ENCODE results near the gene P2RX5.
"Not testable (repeated sequence)": the region's sequence is repeated elsewhere in the genome, so short reads cannot be mapped to it uniquely, and the experiment has no call there.

Gene P2RX5

DNA sequence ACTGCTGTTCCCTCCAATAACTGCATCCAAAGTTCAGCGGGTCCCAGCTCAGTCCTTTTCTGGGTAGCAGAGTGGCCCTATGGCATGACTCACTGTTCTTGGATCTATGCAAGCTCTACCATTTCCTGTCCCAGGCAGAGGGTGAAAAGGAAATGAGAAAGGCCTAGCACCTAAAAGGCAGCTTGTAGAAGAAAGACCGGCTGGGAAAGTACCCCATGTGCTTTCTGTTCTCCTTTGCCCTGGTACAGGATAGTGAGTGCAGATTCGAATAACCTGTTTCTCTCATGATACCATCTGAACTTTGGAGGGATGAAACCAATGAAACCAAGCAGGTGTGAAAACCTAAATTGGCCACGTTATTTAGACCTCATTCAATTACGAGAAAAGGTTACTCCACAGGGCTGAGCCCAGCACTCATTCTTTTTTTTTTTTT lies 15.0 kb upstream of the P2RX5 start:
- peak; percentile 58 to 61 for DNase-seq

DNA sequence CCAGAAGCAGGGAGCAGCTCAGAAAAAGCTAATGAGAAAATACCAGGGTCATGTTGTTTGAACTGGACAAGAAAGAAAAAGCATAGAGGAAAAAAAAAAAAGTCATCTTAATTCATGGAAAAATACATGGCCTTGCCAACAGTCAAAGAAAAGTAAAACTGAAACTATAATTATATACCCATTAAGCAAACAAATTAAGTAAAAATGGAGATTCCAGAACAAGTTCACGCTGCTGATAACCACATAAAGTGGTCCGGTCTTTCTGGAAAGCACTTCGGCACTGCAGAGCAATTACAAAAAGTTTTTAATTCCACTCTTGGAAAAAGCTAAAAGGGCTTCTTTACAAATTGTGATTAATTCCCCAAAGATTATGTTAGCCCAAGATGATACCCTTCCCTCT lies 12.4 kb upstream of the P2RX5 start:
- no peak for DNase-seq

DNA sequence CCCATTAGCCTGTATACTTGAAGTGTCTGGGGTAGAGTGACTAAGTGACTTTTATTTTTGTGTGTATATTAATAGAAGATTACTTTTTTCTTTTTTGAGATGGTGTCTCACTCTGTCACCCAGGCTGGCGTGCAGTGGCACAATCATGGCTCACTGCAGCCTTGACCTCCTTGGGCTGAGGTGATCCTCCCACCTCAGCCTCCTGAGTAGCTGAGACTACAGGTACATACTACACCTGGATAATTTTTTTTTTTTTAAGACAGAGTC lies 9.7 kb upstream of the P2RX5 start:
- DNase-seq = not testable (repeated sequence)

DNA sequence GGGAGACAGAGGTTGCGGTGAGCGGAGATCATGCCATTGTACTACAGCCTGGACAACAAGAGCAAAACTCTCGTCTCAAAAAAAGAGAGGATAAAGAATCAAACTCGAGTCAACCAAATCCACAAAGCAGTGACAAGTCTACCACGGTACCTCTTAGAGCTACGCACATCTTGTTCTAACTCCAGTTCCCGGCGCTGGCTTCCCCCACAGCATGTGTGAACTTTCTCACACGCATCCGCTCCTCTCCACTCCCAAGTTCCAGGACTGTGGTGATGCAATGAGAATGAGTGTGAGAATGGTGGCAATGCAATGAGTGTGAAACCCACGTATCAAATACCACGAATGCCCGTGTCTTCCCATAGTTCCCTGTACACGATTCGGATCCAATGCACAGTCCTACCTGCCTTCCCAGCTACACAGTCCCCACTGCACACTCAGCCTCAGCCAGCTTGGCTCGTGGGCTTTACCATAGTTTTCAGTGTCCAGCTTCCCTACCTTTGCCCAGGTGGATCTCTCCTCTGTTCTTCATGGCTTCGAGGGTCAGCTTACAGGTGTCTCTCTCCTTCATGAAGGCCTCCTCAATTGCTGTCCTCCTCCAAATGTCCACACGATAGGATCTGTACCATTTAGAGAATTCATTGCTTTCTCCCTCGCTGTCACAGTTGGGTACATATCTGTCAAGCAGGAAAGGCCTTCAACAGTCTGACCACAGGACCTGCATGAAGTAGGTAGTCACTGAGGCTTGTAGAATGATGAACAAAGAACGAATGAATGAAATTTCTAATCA lies 9.2 kb upstream of the P2RX5 start:
- DNase-seq = no peak

DNA sequence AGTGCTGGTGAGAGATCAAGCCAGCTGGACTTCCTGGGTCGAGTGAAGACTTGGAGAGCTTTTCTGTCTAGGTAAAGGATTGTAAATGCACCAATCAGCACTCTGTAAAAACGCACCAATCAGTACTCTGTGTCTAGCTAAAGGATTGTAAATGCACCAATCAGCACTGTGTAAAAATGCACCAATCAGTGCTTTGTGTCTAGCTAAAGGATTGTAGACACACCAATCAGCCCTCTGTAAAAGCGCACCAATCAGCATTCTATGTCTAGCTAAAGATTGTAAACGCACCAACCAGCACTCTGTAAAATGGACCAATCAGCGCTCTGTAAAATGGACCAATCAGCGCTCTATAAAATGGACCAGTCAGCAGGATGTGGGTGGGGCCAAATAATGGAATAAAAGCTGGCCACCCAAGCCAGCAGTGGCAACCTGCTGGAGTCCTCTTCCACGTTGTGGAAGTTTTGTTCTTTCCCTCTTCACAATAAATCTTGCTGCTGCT lies 6.1 kb upstream of the P2RX5 start:
- DNase-seq = not testable (repeated sequence)

DNA sequence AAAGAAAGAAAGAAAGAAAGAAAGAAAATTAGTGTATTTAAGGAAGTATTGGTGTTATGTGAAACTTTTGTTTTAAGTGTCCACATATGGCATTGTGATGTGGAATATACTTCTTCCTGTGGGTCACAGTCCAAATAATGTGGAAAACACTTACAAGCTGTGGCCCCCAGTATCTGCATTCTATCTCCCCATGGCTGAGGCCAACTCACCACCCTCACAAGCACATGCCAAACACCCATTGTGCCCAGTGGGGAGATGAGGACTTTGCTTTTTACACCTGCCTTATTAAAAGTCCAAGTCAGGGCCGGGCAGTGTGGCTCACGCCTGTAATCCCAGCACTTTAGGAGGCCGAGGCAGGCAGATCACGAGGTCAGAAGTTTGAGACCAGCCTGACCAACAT lies 4.0 kb upstream of the P2RX5 start:
- DNase-seq = no peak

DNA sequence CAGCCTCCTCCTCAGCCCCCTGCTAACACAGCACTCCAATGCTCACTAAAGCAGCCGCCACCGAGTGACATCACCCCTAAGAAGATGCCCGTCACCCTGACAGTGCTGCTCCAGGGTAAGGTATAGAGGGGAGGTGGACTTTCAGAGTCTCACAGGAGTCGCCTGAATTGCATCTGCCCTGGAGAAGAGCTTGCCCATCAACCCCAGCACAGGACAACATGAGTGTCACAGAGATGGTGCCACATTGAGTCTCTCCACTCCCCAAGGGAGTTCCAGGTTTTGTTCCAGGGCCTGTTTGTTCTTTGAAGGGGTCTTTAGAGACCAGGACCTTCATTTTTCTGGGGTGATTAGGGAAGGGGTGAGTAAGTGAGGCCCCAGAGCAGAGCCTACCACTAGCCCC lies 2.2 kb upstream of the P2RX5 start:
- no peak for DNase-seq

DNA sequence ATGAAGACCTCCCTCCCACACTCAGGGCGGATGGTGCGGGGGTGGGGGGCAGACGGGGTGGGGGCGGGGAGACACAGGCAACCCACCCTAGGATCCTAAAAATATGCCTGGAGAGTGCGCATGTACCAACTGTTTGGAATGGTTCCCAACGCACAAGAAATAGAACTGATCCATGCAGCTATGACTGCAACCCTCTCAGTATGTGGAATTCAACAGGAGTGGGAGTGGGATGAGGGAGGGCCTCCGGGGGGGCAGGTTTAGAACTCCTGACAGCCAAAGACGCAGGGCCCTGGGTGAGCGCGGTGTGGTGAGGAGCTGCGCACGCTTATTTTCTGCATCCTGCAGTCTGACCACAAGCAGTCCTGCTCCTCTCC lies 1.1 kb upstream of the P2RX5 start:
- no peak for DNase-seq

DNA sequence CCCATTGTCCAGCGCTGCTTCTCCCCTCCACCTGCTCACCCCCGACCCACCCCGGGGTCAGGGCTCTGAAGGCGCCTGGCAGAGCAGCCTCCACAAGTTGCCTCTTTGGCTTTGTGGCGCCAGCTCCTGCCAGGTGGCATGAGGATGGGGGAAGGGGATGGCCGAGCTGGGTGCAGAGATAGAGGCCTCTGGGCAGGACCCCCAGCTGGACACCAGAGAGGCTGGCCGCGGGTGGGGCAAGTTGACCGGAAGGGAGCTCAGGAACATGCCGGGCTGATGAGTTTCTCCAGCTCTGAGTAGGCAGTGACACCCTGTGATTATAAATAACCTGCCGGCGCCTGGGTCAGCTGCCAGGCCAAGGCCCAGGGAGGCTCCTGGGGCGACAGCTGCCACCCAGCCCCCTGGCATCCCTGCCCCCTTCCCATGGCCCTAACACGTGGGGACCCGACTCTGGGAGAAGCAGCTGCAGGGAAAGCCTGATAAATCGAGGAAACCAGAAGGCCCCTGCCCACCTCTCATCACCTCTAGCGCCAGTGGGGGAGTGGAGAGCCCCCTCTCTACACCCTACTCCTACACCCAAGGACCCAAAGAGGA lies 729 bp downstream of the P2RX5 start:
- no peak for DNase-seq

DNA sequence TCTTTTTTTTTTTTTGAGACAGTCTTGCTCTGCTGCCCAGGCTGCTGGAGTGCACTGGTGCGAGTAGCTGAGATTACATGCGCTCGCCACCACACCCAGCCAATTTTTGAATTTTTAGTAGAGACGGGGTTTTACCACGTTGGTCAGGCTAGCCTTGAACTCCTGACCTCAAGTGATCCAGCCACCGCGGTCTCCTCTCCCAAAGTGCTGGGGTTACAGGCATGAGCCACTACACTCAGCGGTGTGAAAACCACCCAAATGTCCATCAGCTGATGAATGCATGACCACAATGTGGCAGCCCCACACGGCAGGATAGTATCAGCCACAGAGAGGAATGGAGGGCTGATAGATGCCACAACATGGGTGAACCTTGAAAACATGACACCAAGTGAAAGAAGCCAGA lies 2.1 kb downstream of the P2RX5 start:
- no peak for DNase-seq

DNA sequence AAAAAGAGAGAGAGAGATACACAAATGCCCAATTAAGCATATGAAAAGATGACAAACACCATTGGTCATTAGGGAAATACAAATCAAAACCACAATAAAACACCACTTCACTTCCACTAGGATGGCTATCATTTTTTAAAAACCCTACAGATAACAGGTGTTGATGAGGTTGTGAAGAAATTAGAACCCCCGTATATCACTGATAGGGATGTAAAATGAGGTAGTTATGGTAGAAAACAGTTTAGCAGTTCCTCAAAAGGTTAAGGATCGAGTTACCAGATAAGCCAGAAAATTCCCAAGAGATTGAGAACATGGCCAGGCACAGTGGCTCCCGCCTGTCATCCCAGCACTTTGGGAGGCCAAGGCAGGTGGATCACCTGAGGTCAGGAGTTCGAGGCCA lies 2.8 kb downstream of the P2RX5 start:
- no peak for DNase-seq

DNA sequence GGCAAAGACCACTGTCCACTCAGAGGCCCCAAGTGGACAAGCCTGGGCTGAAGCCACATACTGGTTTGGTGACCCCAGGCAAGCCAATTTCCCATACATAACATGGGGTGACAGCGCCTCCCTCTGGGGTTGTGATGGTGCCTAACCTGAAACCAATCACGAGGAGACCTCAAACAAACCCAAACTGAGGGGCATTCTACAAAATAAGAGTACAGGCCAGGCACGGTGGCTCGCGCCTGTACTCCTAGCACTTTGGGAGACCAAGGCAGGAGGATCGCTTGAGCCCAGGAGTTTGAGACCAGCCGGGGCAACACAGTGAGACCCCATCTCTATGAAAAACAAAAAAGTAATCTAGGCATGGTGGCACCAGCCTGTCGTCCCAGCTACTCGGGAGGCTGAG lies 3.6 kb downstream of the P2RX5 start:
- no peak for DNase-seq

DNA sequence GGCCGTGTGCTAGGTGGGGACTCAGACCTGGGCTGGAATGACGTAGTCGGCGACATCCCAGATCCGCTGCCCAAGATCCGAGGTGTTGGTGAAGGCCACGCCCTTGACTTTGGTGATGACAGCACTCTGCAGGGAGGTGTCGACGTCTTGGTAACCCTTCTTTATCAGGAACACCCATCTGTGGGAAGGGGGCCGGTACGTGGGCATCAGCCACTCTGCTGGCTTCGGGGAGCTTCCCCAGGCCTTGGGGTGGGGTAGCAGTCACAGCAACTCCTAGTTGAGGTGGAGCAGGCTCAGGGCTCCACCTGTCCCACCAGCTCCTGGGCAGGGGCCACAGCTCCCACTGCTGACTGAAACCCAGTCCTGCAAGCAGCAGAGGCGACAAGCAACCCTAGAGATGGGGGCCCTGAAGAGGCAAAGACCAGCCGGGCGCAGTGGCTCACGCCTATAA lies 4.3 kb downstream of the P2RX5 start:
- no peak for DNase-seq

DNA sequence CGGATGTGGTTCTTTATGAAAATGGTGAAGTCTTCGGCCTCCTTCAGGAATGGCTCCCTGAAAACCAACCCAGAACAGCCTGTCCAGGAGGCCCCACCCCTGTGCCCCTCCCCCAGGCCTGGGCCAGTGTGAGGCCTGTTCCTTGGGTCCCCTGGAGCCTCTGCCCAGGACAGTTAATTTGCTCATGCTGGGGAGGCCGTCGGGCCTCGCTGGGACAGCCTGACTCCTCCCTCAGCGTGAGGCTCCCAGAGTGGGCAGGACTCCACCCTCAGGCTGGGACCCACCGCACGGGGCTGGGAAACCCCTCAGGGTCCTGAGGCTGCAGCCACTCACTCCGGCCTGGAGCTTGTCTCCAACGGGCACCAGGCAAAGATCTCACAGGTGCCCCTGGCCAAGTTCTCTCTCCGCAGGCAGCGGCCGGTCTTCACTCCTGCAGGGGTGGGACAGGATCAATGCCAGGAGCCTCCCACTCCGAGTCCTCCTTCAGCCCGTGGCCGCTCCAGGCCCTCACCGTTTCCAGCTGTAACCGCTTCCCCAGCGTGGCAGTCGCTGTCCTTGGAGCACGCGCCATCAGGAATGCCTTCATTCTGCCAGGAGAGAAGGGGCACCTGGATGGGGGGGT lies 5.8 kb downstream of the P2RX5 start:
- no peak for DNase-seq

DNA sequence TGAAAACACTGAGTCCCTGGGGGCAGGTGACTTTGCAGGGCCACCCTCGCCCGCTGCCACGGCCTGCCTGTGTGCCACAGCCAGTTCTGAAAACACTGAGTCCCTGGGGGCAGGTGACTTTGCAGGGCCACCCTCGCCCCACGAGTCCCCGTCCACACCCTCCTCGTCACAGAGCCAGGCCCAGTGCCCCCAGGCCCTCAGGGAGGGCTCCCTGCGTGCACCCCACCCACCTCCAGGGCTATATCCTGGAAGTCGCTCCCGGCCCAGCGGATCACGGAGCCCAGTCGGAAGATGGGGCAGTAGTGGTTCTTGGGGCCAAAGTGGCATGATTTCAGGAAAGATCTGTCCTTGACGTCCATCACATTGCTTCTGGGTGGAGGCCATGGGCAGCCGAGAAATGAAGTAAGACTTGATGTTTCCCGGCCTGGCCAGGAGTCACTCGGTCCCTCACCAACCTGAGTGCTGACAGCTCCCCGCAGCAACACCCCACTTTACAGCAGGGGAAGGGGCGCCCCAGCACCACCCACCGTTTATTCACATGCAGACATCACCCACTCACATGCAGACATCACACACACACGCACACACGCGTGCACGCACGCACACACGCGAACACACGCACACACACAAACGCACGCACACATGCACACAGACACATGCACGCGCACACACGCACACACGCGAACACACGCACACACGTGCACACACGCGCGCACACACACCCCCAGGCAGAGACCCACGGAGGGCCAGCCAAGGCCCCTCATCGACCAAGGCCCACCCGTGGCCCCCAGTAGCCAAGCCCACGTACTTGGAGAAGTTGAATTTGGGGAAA lies 6.5 kb downstream of the P2RX5 start:
- no peak for DNase-seq

DNA sequence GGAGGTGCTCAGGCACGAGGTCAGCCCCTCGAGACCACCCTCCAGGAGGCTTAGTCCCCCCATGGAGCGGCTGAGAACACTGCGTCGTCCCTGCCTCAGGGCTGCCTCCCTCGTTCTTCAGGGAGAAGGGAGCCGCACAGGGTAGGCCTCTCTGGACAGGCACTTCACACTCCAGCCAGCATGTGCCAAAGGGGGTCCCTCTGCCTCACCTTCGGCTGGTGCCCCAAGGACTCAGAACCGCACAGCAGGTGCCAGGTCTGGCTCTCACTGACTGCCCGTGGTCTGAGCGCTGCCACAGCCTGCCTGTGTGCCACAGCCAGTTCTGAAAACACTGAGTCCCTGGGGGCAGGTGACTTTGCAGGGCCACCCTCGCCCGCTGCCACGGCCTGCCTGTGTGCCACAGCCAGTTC lies 7.1 kb downstream of the P2RX5 start:
- no peak for DNase-seq

DNA sequence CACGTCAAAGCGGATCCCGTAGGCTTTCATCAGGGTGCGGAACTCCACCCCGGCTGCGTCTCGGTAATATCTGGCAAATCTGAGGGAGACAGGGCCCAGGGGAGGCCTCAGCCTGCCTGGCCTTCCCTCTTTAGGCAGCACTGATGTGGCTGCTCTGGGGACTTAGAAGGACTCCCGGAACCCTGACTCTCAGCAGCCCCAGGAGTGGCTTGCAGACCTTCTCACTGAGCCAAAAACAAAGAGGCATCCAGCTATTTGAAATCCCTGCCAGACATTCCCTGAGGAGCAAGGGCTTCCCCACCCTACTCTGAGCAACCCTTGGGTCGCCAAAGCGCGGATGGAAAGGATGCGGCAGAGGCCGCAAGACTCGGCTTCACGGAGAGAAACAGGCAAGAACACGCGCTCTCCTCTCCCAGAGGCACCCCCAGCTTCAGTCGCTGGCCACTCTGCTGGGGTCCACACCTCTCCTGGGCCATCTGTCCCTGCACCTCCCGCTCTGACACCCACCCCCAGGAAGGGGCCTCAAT lies 7.9 kb downstream of the P2RX5 start:
- no peak for DNase-seq

DNA sequence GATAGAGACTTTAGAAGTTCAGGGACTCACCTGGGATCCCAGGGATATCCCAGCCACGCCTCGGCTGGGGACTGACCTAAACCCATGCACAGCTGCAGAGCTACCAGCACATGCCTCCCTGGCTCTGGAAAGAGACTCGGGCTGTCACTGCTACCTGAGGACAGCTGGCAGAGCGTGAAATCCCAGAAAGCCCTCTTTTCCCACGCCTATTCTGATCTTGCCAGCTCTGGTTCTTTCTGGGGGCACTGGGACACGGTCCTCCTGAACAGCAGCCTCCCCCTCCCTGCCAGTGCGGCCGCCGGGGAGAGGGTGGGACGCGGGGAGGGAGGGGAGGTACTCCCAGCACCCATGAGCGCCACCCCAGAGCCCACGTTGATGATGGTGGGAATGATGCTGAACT lies 10.8 kb downstream of the P2RX5 start:
- no peak for DNase-seq

DNA sequence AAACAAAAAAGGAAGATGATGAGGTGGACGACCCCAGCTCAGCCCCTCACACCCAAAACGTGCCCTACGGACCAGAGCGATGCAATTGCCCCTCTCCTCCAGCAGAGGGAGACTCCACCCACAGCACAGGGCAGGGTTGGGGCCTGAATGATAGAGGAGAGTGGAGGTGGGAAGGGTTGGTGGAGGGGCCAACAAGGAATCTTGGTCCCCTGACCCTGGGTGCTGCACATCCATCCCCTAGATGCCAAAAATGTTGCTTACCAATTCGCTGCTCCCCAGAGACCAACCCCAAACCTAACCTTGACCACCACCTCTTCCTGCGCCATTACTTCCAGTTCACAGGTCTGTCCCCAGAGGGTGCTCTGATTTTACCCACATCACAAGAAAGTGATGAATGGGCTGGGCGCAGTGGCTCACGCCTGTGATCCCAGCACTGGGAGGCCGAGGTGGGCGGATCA lies 12.9 kb downstream of the P2RX5 start:
- DNase-seq = peak; percentile 53 to 55

DNA sequence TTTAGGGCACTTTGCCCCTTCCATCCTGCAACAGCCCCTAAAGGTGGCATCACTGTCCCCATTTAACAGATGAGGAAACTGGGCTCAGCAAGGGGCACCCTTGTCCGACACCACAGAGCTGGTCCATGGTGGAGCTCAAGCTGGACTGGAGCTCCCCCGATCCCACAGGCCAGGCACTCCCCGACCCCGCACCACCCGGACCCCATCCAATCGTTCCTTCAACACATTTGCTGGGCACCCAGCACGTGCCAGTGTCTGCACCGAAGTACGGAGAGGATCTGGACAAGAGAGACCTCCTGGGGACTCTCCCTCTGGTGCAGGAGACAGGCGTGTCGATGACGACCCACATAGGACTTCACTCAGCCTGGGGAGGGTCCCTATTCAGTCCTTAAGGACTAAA lies 13.9 kb downstream of the P2RX5 start:
- no peak for DNase-seq

DNA sequence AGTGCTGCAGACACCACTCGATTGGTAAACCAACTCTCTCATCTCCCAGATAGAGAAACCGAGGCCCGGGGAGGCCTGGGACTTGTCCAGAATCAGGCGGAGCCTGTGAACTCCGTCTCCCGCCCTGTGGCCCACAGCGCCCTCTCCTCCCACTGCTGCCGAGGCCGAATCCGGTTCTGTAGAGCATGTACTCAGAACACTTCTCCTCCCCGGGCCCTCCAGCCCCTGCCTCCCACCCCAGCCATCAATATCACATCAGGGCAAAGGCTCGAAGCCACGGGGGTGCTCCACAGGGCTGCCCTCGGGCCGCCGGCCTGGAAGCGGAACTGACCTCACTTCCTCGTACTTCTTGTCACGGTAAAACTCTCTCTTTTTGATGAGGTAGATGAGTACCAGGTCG lies 14.4 kb downstream of the P2RX5 start:
- DNase-seq = no peak

DNA sequence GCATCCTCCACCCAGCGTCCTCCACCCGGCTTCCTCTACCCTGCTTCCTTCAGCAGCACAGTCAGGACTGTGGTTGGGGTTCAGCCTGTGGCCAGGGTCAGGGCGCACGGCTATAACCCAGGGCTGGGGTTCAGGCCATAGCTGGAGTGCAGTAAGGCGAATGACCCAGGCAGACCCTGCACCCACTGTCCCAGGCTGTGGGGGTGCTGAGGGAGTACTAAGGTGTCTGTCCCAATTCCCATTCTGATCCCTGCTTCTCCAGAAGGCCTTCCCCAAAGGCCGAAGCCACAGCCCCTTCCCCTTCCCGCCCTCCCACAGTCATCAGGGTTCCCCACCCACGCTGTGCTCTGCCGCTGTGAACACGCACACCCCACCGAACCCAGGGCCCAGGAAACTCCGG lies 14.9 kb downstream of the P2RX5 start:
- DNase-seq = no peak

DNA sequence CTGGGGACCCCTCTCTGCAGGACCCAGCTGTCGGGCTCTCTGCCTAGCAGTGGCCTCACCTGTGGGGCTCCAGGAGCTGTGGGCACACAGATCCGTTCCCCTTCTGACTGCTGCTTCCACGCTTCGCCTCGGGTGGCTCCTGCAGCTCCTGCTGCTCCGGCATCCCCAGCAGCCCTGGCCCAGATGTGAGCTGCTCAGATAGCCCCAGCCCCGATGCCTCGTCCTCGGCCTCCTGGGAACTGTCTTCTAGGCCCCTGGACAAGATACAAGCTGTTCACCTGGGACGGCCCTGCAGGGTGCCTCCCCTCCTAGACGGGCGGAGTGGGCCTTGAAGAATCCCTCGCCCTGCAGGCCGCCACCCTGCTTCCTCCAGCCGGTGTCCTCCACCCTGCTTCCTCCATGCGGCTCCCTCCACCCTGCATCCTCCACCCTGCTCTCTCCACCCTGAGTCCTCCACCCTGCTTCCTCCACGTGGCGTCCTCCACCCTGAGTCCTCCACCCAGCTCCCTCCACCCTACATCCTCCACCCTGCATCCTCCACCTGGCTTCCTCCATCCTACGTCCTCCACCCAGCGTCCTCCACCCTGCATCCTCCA lies 16.3 kb downstream of the P2RX5 start:
- no peak for DNase-seq
